Measurements from ENCODE around the gene TTC39C.
"Not testable (repeated sequence)": the region's sequence is repeated elsewhere in the genome, so short reads cannot be mapped to it uniquely, and the experiment has no call there.

Gene TTC39C

GRCh38 chr18:24053211-24053610 is 38.7 kb downstream of the TTC39C start:
- no peak for DNase-seq (ENCODE audit: low read depth)

- peak; percentile 17 for DNase-seq (ENCODE audit: low read depth)
Measured at GRCh38 chr18:24054130-24054529, 39.6 kb downstream of the TTC39C start.

GRCh38 chr18:24055009-24055804 is 40.7 kb downstream of the TTC39C start:
- DNase-seq (ENCODE audit: low read depth): no peak

- DNase-seq (ENCODE audit: low read depth): no peak
Measured at GRCh38 chr18:24055878-24056277, 41.3 kb downstream of the TTC39C start.

GRCh38 chr18:24056506-24056905 is 42.0 kb downstream of the TTC39C start:
- no peak for DNase-seq (ENCODE audit: low read depth)

GRCh38 chr18:24057804-24058203 is 43.2 kb downstream of the TTC39C start:
- DNase-seq (ENCODE audit: low read depth): no peak

- DNase-seq (ENCODE audit: low read depth): not testable (repeated sequence)
Measured at GRCh38 chr18:24059385-24059784, 44.8 kb downstream of the TTC39C start.

- DNase-seq (ENCODE audit: low read depth): no peak
Measured at GRCh38 chr18:24060644-24061043, 46.1 kb downstream of the TTC39C start.

- DNase-seq (ENCODE audit: low read depth): peak; percentile 80
Measured at GRCh38 chr18:24063121-24063731, 48.7 kb downstream of the TTC39C start.

GRCh38 chr18:24064391-24065100 is 50.0 kb downstream of the TTC39C start:
- DNase-seq (ENCODE audit: low read depth): no peak

- DNase-seq (ENCODE audit: low read depth): no peak
Measured at GRCh38 chr18:24065906-24066305, 51.4 kb downstream of the TTC39C start.

GRCh38 chr18:24068945-24069693 is 54.6 kb downstream of the TTC39C start:
- DNase-seq (ENCODE audit: low read depth): no peak

GRCh38 chr18:24071029-24071428 is 56.5 kb downstream of the TTC39C start:
- no peak for DNase-seq (ENCODE audit: low read depth)

- no peak for DNase-seq (ENCODE audit: low read depth)
Measured at GRCh38 chr18:24071779-24072178, 57.2 kb downstream of the TTC39C start.

- DNase-seq (ENCODE audit: low read depth): no peak
Measured at GRCh38 chr18:24072743-24073142, 58.2 kb downstream of the TTC39C start.

GRCh38 chr18:24073791-24074190 is 59.2 kb downstream of the TTC39C start:
- DNase-seq (ENCODE audit: low read depth): no peak

- not testable (repeated sequence) for DNase-seq (ENCODE audit: low read depth)
Measured at GRCh38 chr18:24074757-24075156, 60.2 kb downstream of the TTC39C start.

GRCh38 chr18:24075767-24076597 is 61.4 kb downstream of the TTC39C start:
- peak; percentile 96 for DNase-seq (ENCODE audit: low read depth)

- no peak for DNase-seq (ENCODE audit: low read depth)
Measured at GRCh38 chr18:24076950-24077349, 62.4 kb downstream of the TTC39C start.

GRCh38 chr18:24078391-24078790 is 63.8 kb downstream of the TTC39C start:
- no peak for DNase-seq (ENCODE audit: low read depth)

GRCh38 chr18:24080861-24081260 is 66.3 kb downstream of the TTC39C start:
- no peak for DNase-seq (ENCODE audit: low read depth)
